GM19023 (cell line): ENCODE measurements around the gene PLCD4.

ENCODE experiments used
- ATAC-seq: cut with Tn5 transposase; IDR thresholded peaks from one replicate; pipeline ENCODE4 v1.9.1; 2021; ENCODE audit warnings: mild to moderate bottlenecking, moderate library complexity; ENCODE audit not compliant: unreplicated experiment

Gene PLCD4

GRCh38 chr2:218607436-218608115 lies at the start of gene PLCD4:
Gene PLCD4 (plus strand): TSS chr2:218607899. CDS start chr2:218615740, 7,841 bp downstream.
- no peak for ATAC-seq

GRCh38 chr2:218557941-218558340 lies 49.8 kb upstream of the PLCD4 start:
- no peak for ATAC-seq

- ATAC-seq, result no peak
Measured at GRCh38 chr2:218558986-218559385, 48.7 kb upstream of the PLCD4 start.

GRCh38 chr2:218564056-218564455 lies 43.6 kb upstream of the PLCD4 start:
- no peak for ATAC-seq

GRCh38 chr2:218566296-218566695 lies 41.4 kb upstream of the PLCD4 start:
- no peak for ATAC-seq

GRCh38 chr2:218567797-218568189 lies 39.9 kb upstream of the PLCD4 start:
- ATAC-seq, result peak; percentile 47

- peak; percentile 86 for ATAC-seq
Measured at GRCh38 chr2:218568190-218569037, 39.3 kb upstream of the PLCD4 start, which contains the start of the genes CNOT9 and USP37. Gene CNOT9 (plus strand): TSS chr2:218568839. CDS start chr2:218568955, 116 bp downstream. Gene USP37 (minus strand): TSS chr2:218568351. CDS start chr2:218558653, 9,698 bp downstream.

GRCh38 chr2:218569038-218569431 lies 38.7 kb upstream of the PLCD4 start:
- peak; percentile 29 for ATAC-seq

- no peak for ATAC-seq
Measured at GRCh38 chr2:218569661-218570500, 37.8 kb upstream of the PLCD4 start.

- no peak for ATAC-seq
Measured at GRCh38 chr2:218570850-218571249, 36.8 kb upstream of the PLCD4 start.

GRCh38 chr2:218576854-218577253 lies 30.8 kb upstream of the PLCD4 start:
- no peak for ATAC-seq

- ATAC-seq, result no peak
Measured at GRCh38 chr2:218577482-218578220, 30.0 kb upstream of the PLCD4 start.

- no peak for ATAC-seq
Measured at GRCh38 chr2:218578272-218578877, 29.3 kb upstream of the PLCD4 start.

GRCh38 chr2:218582076-218582475 lies 25.6 kb upstream of the PLCD4 start:
- no peak for ATAC-seq

- no peak for ATAC-seq
Measured at GRCh38 chr2:218583983-218584850, 23.5 kb upstream of the PLCD4 start.

- ATAC-seq, result no peak
Measured at GRCh38 chr2:218585541-218585940, 22.2 kb upstream of the PLCD4 start.

GRCh38 chr2:218605432-218605831 lies 2.3 kb upstream of the PLCD4 start:
- ATAC-seq, result no peak

GRCh38 chr2:218615868-218616315 lies 8.2 kb downstream of the PLCD4 start:
- no peak for ATAC-seq
